ENCODE data around the gene XPNPEP1.

Gene XPNPEP1

DNA sequence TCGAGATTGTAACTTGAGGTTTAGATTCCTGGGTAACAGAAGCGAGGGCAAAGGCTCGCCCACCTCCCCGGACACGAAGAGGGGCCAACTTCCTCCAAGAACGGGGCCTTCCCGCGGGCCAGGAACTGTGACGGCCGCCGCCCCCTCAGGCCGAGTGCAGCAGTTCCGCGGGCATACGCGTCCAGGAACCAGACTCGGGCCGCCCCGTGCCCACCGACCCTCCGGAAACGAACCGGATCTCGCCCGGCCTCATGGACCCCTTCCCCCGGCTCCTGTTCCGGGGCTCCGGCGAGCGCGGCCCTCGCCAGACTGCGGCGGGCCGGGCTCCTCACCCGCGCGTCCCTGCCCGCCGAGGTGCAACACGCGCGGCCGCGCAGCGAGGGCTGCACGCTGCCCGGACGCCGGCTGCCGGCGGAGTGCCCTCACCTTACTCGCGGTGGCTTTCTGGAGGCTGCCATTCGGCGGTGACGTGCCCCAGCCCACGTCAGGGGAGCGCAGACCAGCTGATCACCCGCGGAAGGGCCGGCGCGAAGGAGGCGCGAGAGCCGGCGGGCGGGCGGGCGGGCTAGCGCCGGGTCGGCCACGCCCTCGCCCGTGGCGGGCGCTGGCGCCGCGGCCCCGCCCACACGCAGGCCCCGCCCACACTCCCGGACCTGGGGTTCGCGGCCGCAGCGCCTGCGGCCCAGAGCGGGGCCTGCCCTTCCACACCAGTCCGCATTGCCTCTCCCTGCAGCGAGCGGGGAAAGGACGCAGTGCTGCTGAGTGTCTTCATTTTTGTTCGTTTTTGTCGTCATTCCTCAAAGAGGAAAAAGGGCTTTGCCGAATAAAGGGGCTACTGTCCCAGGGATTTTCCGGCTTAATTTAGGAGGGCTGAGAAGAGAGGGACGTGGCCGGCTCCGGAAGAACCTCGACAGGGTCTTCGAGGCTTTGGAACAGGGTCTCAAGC, at the start of gene XPNPEP1:
TSS of gene XPNPEP1 (minus strand) at position 536 of the 946 bp plus-strand sequence. CDS start at position 458, 78 bp downstream.
- DNase-seq (ENCODE audit: low spot score) = peak; percentile 88

DNA sequence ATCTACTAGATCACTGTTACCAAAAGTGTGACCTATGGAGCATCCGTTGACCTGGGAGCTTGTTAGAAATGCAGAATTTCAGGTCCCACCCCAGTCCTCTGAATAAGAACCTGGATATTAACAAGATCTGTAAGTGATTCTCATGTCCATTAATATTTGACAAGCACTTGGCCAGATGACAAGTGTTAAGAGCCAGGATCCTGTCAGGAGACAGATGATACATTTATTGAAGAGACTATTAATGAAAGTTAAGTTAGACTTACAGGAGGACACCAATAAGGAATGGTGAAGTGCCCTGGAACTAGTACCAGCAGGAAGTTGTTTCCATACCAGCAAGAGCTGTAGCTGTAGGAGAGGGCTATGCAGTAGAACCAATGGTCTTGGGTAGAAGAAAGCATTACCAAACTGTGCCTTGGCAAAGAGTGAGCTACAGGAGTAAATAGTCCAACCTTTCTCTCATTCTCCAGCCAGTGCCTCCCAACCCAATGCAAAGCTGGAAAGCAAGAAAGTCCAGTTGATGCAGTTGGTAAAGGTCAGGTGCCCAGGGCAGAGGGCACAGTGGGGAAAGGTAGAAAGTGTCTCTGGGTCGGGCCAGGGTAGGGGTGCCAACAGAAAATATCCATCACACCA, 49.2 kb upstream of the XPNPEP1 start:
- DNase-seq (ENCODE audit: low spot score) = no peak

- DNase-seq (ENCODE audit: low spot score) = no peak
These were observed 48.3 kb upstream of the XPNPEP1 start for GRCh38 chr10:109971634-109972033.

DNA sequence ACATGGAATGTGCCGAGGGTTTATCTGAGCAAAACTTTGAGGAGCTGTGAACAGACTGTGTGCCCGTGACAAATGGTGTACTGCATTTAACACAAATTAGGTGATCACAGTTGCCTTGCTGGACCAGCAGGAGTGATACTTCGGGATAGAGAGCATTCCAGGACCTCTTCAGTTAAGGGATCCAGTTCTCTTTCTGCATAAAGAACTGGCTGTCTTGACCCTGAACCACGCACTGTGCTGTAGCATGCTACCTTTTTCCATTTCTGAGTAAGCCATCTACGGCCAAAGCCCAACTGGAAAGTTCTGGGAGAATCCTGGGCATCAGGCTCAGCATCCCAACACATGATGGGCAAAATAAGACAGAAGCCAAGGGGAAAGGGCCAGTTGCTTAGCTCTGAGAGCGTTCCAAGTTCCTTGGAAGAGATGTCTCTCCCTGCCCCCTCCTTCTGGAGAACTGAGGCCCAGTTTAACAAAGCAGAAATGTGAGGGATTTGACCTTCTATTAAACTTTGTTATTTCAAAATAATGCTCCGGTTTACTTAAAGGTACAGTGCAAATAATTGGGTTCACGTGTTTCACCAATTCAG, 46.5 kb upstream of the XPNPEP1 start:
- no peak for DNase-seq (ENCODE audit: low spot score)

- no peak for DNase-seq (ENCODE audit: low spot score)
These were observed 45.8 kb upstream of the XPNPEP1 start for GRCh38 chr10:109968953-109969759.

GRCh38 chr10:109967739-109968088, 44.4 kb upstream of the XPNPEP1 start:
- DNase-seq (ENCODE audit: low spot score) = no peak

DNA sequence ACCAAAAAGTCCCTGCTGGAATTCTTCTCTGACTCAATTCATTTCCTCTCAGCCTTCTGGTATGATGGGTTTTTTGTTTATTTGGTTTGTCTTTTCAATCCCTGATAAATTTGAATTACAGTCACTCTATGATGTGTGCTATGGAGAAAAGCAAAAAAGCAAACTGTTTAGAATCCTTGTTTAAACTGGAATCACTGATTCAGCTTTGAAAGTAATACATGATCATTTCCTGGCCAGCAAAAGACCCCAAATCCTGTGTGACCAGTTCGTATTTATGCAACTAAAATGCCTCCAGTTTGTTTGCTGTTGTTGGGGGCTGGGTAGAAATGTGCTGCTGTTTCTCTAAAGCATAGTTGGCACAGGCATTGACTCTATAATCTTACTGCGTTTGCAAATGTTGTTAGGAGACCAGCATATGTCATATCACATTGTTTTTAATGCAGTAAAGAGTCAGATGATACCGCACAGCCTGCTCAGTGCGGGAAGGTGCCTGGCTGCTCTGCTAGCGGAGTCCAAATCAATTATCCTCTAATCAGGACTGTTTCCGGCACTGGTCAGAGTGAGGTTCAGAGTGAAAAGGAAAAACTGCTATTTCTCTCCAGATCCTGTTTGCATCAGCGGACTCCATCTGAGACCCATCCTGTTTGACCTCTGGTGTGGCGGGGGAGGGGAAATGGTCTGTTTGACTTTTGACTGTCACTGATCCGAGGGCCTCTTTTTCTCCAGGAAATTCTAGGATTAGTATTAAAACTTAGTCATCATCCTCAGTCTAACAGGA, 43.8 kb upstream of the XPNPEP1 start:
- DNase-seq (ENCODE audit: low spot score) = no peak

DNA sequence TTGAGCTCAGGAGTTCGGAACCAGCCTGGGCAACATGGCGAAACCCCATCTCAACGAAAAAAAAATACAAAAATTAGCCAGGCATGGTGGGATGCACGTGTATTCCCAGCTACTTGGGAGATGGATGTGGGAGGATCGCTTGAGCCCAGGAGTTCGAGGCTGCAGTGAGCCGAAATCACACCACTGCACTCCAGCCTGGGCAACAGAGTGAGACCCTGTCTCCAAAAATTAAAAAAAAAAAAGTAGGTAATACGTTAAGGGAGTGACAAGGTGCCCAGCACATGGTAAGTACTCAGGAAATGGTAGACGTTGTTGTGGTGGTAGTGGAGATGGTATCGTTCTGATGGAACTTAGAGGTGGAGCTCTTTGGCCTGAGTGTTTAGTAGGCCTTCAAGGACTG, 41.0 kb upstream of the XPNPEP1 start:
- DNase-seq (ENCODE audit: low spot score) = no peak

- no peak for DNase-seq (ENCODE audit: low spot score)
These were observed 40.1 kb upstream of the XPNPEP1 start for GRCh38 chr10:109963439-109963838.

GRCh38 chr10:109962247-109962646, 38.9 kb upstream of the XPNPEP1 start:
- no peak for DNase-seq (ENCODE audit: low spot score)

GRCh38 chr10:109961174-109962001, 38.1 kb upstream of the XPNPEP1 start:
- DNase-seq (ENCODE audit: low spot score) = no peak

GRCh38 chr10:109960682-109961081, 37.4 kb upstream of the XPNPEP1 start:
- DNase-seq (ENCODE audit: low spot score) = no peak

- no peak for DNase-seq (ENCODE audit: low spot score)
These were observed 36.2 kb upstream of the XPNPEP1 start for GRCh38 chr10:109959259-109960145.

- DNase-seq (ENCODE audit: low spot score) = no peak
These were observed 34.7 kb upstream of the XPNPEP1 start for GRCh38 chr10:109958059-109958458.

GRCh38 chr10:109957092-109957797, 33.9 kb upstream of the XPNPEP1 start:
- DNase-seq (ENCODE audit: low spot score) = no peak

DNA sequence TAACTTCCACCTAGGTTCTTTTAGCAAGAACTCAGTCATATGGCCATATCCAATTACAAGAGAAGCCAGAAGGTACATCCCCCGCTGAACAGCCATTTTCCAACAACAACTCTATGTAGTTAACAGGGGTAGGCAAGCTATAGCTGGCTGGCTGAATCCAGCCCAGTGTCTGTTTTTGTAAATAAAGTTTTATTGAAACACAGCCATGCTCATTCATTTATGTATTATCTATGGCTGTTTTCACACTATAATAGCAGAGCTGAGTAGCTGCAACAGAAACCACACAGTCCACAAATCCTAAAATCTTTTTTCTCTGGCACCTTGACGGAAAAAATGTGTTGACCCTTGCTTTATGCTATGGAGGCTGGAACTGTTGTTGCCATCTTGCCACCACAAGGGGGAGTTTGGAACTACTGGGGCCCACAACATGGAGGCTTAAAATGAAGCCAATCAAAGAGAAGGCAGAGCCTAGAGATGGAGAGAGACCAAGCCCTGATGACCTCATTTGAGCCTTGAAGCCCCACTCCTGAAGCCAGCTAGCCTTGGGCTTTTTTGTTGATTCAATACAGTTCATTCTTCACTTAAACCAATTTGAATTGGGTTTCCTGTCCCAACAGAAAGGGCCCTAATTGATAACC, 33.3 kb upstream of the XPNPEP1 start:
- peak; percentile 63 for DNase-seq (ENCODE audit: low spot score)

DNA sequence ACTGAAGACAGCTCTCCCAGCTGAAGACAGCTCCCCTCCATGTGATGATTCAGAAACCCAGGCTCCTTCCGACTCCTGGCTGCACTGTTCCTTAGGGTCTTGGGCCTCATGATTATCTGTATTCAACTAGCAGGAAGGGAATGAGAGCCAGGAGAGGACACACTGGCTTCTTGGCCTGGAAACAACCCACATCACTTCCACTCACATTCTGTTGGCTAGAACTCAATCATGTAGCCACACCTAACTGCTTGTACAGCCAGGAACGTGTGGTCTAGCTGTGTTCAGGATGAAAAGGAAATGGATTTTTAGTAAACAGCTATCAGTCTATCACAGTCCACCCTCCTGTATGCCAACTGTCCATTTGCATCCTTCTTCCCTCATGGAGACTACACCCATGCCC, 30.5 kb upstream of the XPNPEP1 start:
- no peak for DNase-seq (ENCODE audit: low spot score)

GRCh38 chr10:109952526-109952925, 29.2 kb upstream of the XPNPEP1 start:
- no peak for DNase-seq (ENCODE audit: low spot score)
